ENCODE measurements around the gene KL. TPM values are rescaled to one million over a fixed set of nuclear protein-coding genes. Genes with fewer than 3 reads are reported as not detected.

The KL gene
- total and polyA plus RNA-seq, 5 donors from 2014 or later, result not detected

- no peak overlapping the region for H3K4me3 ChIP-seq (ENCODE audit: low read depth, low read length)
- DNase-seq (no peak), ATAC-seq (ENCODE audit: low read depth in 2 of 2) (no peak)
- peaks cover 6% of the 10 kb centered on the region for H3K27me3 ChIP-seq (ENCODE audit: control insufficient read depth, insufficient read depth, low read length)
- no peak overlapping the region for H3K27ac ChIP-seq (ENCODE audit: insufficient read depth, low read length, poor library complexity, severe bottlenecking)
- Mint-ChIP-seq H3K9me3 (peaks cover 0 to 7% (median 0%) of the 10 kb centered on the region in 7 donors), H3K27ac (no peak overlapping the region), H3K4me3 (no peak overlapping the region), H3K27me3 (peaks cover 22% of the 10 kb centered on the region), H3K36me3 (no peaks in the 10 kb centered on the region), H3K4me1 (peaks cover 0 to 6% (median 5%) of the 10 kb centered on the region in 4 donors)
- no peaks in the 10 kb centered on the region for H3K4me1 ChIP-seq (ENCODE audit: control insufficient read depth, insufficient read depth, low read length, poor library complexity, severe bottlenecking)
- no peaks in the 10 kb centered on the region for H3K9me3 ChIP-seq (ENCODE audit: control insufficient read depth in 2 of 2, low read length in 2 of 2)
- no peaks in the 10 kb centered on the region for H3K36me3 ChIP-seq (ENCODE audit: control insufficient read depth, insufficient read depth, low read length)
Observed at GRCh38 chr13:33028620-33029019, 12.4 kb downstream of the KL start.

DNA sequence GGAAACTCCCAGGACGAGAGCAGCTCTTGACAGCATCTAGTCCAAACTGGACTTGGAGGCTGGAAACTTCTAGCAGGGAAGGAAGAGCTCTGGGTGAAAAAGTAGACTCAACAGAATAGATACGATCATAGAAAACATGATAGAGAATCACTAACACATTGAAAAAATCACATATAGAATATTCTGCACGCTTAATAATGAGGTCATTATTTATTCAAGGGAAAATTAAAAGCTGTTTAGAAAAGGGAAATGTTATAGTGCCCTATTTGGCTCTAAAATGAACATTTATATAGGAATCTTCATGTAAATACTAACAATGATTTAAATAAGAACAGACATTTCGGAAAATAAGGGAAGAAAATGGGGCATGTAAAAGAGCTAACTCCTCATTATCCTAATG lies 15.1 kb downstream of the KL start:
- H3K27ac Mint-ChIP-seq, result no peak overlapping the region
- no peak for DNase-seq
- H3K36me3 Mint-ChIP-seq, result no peaks in the 10 kb centered on the region
- peaks cover 25% of the 10 kb centered on the region for H3K27me3 Mint-ChIP-seq
- H3K4me1 ChIP-seq (ENCODE audit: control insufficient read depth, insufficient read depth, low read length, poor library complexity, severe bottlenecking), result no peaks in the 10 kb centered on the region
- ATAC-seq (ENCODE audit: low read depth in 2 of 2), result no peak
- peaks cover 0 to 9% (median 0%) of the 10 kb centered on the region in 7 donors for H3K9me3 Mint-ChIP-seq
- H3K9me3 ChIP-seq (ENCODE audit: control insufficient read depth in 2 of 2, low read length in 2 of 2), result no peaks in the 10 kb centered on the region
- no peak overlapping the region for H3K4me3 Mint-ChIP-seq
- peaks cover 6% of the 10 kb centered on the region for H3K27me3 ChIP-seq (ENCODE audit: control insufficient read depth, insufficient read depth, low read length)
- no peaks in the 10 kb centered on the region for H3K36me3 ChIP-seq (ENCODE audit: control insufficient read depth, insufficient read depth, low read length)
- H3K4me3 ChIP-seq (ENCODE audit: low read depth, low read length), result no peak overlapping the region
- no peak overlapping the region for H3K27ac ChIP-seq (ENCODE audit: insufficient read depth, low read length, poor library complexity, severe bottlenecking)
- peaks cover 4 to 6% (median 5%) of the 10 kb centered on the region in 4 donors for H3K4me1 Mint-ChIP-seq

- H3K27me3 ChIP-seq (ENCODE audit: control insufficient read depth, insufficient read depth, low read length), result peaks cover 6% of the 10 kb centered on the region
- peaks cover 4 to 6% (median 5%) of the 10 kb centered on the region in 4 donors for H3K4me1 Mint-ChIP-seq
- peak overlapping the region in 1 of 3 donors; percentile 73 for H3K27ac Mint-ChIP-seq
- ATAC-seq (ENCODE audit: low read depth in 2 of 2) (no peak), DNase-seq (no peak)
- no peaks in the 10 kb centered on the region for H3K36me3 ChIP-seq (ENCODE audit: control insufficient read depth, insufficient read depth, low read length)
- H3K9me3 ChIP-seq (ENCODE audit: control insufficient read depth in 2 of 2, low read length in 2 of 2), result no peaks in the 10 kb centered on the region
- H3K4me3 Mint-ChIP-seq, result no peak overlapping the region
- H3K27ac ChIP-seq (ENCODE audit: insufficient read depth, low read length, poor library complexity, severe bottlenecking), result no peak overlapping the region
- H3K4me1 ChIP-seq (ENCODE audit: control insufficient read depth, insufficient read depth, low read length, poor library complexity, severe bottlenecking), result no peaks in the 10 kb centered on the region
- no peaks in the 10 kb centered on the region for H3K36me3 Mint-ChIP-seq
- peaks cover 25% of the 10 kb centered on the region for H3K27me3 Mint-ChIP-seq
- H3K9me3 Mint-ChIP-seq, result peaks cover 0 to 7% (median 0%) of the 10 kb centered on the region in 7 donors
- H3K4me3 ChIP-seq (ENCODE audit: low read depth, low read length), result no peak overlapping the region
Observed at GRCh38 chr13:33032037-33032625, 15.9 kb downstream of the KL start.

GRCh38 chr13:33033051-33033812 lies 17.0 kb downstream of the KL start:
- Histone ChIP-seq H3K4me3 (ENCODE audit: low read depth, low read length) (peak overlapping the region; percentile 51), H3K36me3 (ENCODE audit: control insufficient read depth, insufficient read depth, low read length) (no peaks in the 10 kb centered on the region), H3K27me3 (ENCODE audit: control insufficient read depth, insufficient read depth, low read length) (peaks cover 6% of the 10 kb centered on the region), H3K9me3 (ENCODE audit: control insufficient read depth in 2 of 2, low read length in 2 of 2) (no peaks in the 10 kb centered on the region), H3K27ac (ENCODE audit: insufficient read depth, low read length, poor library complexity, severe bottlenecking) (no peak overlapping the region), H3K4me1 (ENCODE audit: control insufficient read depth, insufficient read depth, low read length, poor library complexity, severe bottlenecking) (no peaks in the 10 kb centered on the region)
- H3K27me3 Mint-ChIP-seq, result peaks cover 25% of the 10 kb centered on the region
- H3K4me3 Mint-ChIP-seq, result peak overlapping the region in 3 of 4 donors; percentile 63 to 76 (median 71)
- peak overlapping the region; percentile 27 to 73 (median 30) for H3K27ac Mint-ChIP-seq
- DNase-seq (peak in 2 of 3 donors; percentile 6 to 46), ATAC-seq (ENCODE audit: low read depth in 2 of 2) (peak; percentile 70 to 73)
- H3K4me1 Mint-ChIP-seq, result peaks cover 4 to 6% (median 5%) of the 10 kb centered on the region in 4 donors
- H3K36me3 Mint-ChIP-seq, result no peaks in the 10 kb centered on the region
- peaks cover 0 to 7% (median 0%) of the 10 kb centered on the region in 7 donors for H3K9me3 Mint-ChIP-seq

GRCh38 chr13:33033986-33034385 lies 17.8 kb downstream of the KL start:
- Histone ChIP-seq H3K9me3 (ENCODE audit: control insufficient read depth in 2 of 2, low read length in 2 of 2) (no peaks in the 10 kb centered on the region), H3K27me3 (ENCODE audit: control insufficient read depth, insufficient read depth, low read length) (peaks cover 3% of the 10 kb centered on the region), H3K36me3 (ENCODE audit: control insufficient read depth, insufficient read depth, low read length) (no peaks in the 10 kb centered on the region), H3K27ac (ENCODE audit: insufficient read depth, low read length, poor library complexity, severe bottlenecking) (no peak overlapping the region), H3K4me1 (ENCODE audit: control insufficient read depth, insufficient read depth, low read length, poor library complexity, severe bottlenecking) (no peaks in the 10 kb centered on the region), H3K4me3 (ENCODE audit: low read depth, low read length) (no peak overlapping the region)
- Mint-ChIP-seq H3K4me3 (no peak overlapping the region), H3K4me1 (peaks cover 4 to 6% (median 5%) of the 10 kb centered on the region in 4 donors), H3K36me3 (no peaks in the 10 kb centered on the region), H3K27ac (no peak overlapping the region), H3K27me3 (peaks cover 19% of the 10 kb centered on the region), H3K9me3 (peaks cover 0 to 7% (median 0%) of the 10 kb centered on the region in 7 donors)
- ATAC-seq (ENCODE audit: low read depth in 2 of 2) (no peak), DNase-seq (no peak)

GRCh38 chr13:33034882-33035520 lies 18.8 kb downstream of the KL start:
- H3K4me1 ChIP-seq (ENCODE audit: control insufficient read depth, insufficient read depth, low read length, poor library complexity, severe bottlenecking), result no peaks in the 10 kb centered on the region
- H3K36me3 Mint-ChIP-seq, result no peaks in the 10 kb centered on the region
- H3K9me3 Mint-ChIP-seq, result peaks cover 0 to 7% (median 0%) of the 10 kb centered on the region in 7 donors
- H3K9me3 ChIP-seq (ENCODE audit: control insufficient read depth in 2 of 2, low read length in 2 of 2), result no peaks in the 10 kb centered on the region
- no peak overlapping the region for H3K4me3 Mint-ChIP-seq
- peaks cover 3% of the 10 kb centered on the region for H3K27me3 ChIP-seq (ENCODE audit: control insufficient read depth, insufficient read depth, low read length)
- no peak for ATAC-seq (ENCODE audit: low read depth in 2 of 2)
- no peaks in the 10 kb centered on the region for H3K36me3 ChIP-seq (ENCODE audit: control insufficient read depth, insufficient read depth, low read length)
- no peak overlapping the region for H3K27ac Mint-ChIP-seq
- H3K27me3 Mint-ChIP-seq, result peaks cover 28% of the 10 kb centered on the region
- H3K4me3 ChIP-seq (ENCODE audit: low read depth, low read length), result no peak overlapping the region
- no peak for DNase-seq
- H3K4me1 Mint-ChIP-seq, result peaks cover 4 to 6% (median 5%) of the 10 kb centered on the region in 4 donors
- no peak overlapping the region for H3K27ac ChIP-seq (ENCODE audit: insufficient read depth, low read length, poor library complexity, severe bottlenecking)

DNA sequence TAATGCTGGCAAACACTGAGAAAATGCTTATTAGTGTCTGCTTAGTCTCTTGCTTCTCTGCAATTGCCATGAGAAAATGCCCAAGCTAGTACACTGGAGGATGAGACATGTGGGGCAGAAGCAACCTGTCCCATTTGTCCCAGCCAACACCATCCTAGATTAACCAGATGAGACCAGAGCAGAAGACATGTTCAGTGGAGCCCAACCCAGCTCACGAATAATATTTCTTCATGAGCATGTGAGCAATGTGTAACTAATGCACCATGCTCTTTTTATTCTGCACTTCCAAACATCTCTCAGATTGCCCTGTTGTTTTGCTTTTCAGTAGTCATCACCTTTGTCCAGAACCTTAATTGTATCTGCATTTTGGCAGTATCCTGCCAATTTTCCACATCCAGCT lies 21.4 kb downstream of the KL start:
- Mint-ChIP-seq H3K9me3 (peaks cover 0 to 4% (median 0%) of the 10 kb centered on the region in 7 donors), H3K27me3 (peaks cover 24% of the 10 kb centered on the region)

More for the DNA sequence above, 21.4 kb downstream of the KL start:
- H3K4me3 Mint-ChIP-seq, result no peak overlapping the region
- DNase-seq, result no peak
- H3K4me3 ChIP-seq (ENCODE audit: low read depth, low read length), result no peak overlapping the region
- H3K27me3 ChIP-seq (ENCODE audit: control insufficient read depth, insufficient read depth, low read length), result no peaks in the 10 kb centered on the region
- H3K27ac ChIP-seq (ENCODE audit: insufficient read depth, low read length, poor library complexity, severe bottlenecking), result no peak overlapping the region
- no peaks in the 10 kb centered on the region for H3K9me3 ChIP-seq (ENCODE audit: control insufficient read depth in 2 of 2, low read length in 2 of 2)
- H3K4me1 Mint-ChIP-seq, result peaks cover 0 to 6% (median 5%) of the 10 kb centered on the region in 4 donors
- no peak overlapping the region for H3K27ac Mint-ChIP-seq
- ATAC-seq (ENCODE audit: low read depth in 2 of 2), result no peak
- no peaks in the 10 kb centered on the region for H3K4me1 ChIP-seq (ENCODE audit: control insufficient read depth, insufficient read depth, low read length, poor library complexity, severe bottlenecking)
- H3K36me3 Mint-ChIP-seq, result no peaks in the 10 kb centered on the region
- H3K36me3 ChIP-seq (ENCODE audit: control insufficient read depth, insufficient read depth, low read length), result no peaks in the 10 kb centered on the region
